HG03469 (cell line): ENCODE measurements around the gene NKIRAS2.
A peak's percentile ranks its signal among the peaks of the same experiment; 100 is the strongest.
"Not testable (repeated sequence)": the region's sequence is repeated elsewhere in the genome, so short reads cannot be mapped to it uniquely, and the experiment has no call there.

Source experiments
- ATAC-seq: cut with Tn5 transposase; IDR thresholded peaks from one replicate; pipeline ENCODE4 v1.9.1; 2021; ENCODE audit warnings: mild to moderate bottlenecking, moderate library complexity, moderate number of reproducible peaks; ENCODE audit not compliant: unreplicated experiment

The NKIRAS2 gene

DNA sequence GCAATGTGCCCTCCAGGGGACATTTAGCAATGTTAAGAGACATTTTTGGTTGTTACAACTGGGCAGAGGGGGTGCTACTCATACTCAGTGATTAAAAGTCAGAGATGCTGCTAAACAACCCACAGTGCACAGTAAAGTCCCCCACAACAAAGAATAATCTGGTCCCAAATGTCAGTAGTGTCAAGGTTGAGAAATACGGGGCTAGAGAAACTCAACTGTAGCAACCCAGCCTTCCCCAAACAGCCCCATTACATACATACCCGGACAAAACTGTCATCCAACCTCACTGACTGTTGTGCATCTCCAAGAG lies 23.1 kb upstream of the NKIRAS2 start:
- ATAC-seq = no peak

GRCh38 chr17:41998497-41998896 lies 21.4 kb upstream of the NKIRAS2 start:
- no peak for ATAC-seq

- ATAC-seq = no peak
Observed at GRCh38 chr17:42000413-42001133, 19.3 kb upstream of the NKIRAS2 start.

DNA sequence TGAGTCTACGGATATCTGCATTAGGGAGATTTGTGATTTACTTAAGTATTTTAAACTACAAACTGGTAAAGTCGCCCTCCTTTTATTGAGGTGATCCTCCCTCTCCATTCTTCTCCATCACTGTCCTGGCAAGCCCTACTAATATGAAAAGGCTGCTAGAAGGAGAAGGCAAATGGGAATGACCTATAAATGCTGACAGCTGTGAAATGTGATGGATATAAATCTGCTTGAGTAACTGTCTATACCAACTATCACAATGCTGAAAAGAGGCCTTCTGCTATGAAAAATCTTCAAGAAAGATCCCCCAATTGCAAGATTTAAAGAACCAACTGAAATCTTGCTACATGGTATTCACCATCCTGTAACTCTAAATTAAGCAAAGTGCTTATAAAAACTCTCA lies 18.2 kb upstream of the NKIRAS2 start:
- no peak for ATAC-seq

GRCh38 chr17:42002175-42002791 lies 17.6 kb upstream of the NKIRAS2 start:
- no peak for ATAC-seq

DNA sequence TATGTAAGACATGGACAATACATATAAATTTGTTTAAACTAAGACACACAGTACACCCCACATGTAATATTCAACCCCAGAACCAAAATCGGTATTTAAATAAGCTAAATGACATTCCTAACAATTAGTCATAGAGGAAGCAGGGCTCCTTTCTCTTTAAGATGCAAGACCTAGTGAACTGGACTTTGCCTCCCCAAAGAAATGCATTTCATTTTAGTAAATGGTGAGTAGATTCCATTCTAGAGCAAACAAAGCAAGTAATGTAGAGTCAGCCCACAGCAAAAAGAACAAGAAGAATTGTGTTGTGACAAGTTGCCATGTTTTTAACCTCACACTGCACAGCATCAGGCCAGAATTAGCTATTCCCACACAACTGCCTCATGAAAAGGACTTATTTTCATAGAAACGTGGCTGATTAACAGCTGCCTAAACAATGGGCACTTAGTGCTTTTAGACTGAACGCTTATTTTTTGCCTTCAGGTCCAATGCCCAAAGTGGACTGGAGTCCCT lies 17.0 kb upstream of the NKIRAS2 start:
- ATAC-seq = no peak

- ATAC-seq = no peak
Observed at GRCh38 chr17:42005166-42005565, 14.7 kb upstream of the NKIRAS2 start.

- no peak for ATAC-seq
Observed at GRCh38 chr17:42009170-42009569, 10.7 kb upstream of the NKIRAS2 start.

- ATAC-seq = not testable (repeated sequence)
Observed at GRCh38 chr17:42010266-42010680, 9.6 kb upstream of the NKIRAS2 start.

- no peak for ATAC-seq
Observed at GRCh38 chr17:42010898-42011516, 8.9 kb upstream of the NKIRAS2 start.

DNA sequence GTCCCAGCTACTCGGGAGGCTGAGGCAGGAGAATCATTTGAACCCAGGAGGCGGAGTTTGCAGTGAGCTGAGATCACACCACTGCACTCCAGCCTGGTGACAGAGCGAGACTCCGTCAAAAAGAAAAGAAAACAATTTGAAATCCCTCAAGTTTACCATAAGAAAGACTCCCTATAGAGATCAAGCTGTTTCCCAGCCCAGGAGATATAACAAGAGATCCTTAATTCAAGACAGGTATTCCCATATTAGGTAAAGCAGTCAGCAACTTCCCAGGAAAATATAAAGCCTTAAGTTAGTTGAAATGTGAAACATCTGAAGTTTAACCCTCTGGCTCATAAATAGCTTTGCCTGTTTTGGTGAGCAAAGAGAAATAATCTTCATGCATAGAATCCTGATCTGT lies 7.5 kb upstream of the NKIRAS2 start:
- not testable (repeated sequence) for ATAC-seq

DNA sequence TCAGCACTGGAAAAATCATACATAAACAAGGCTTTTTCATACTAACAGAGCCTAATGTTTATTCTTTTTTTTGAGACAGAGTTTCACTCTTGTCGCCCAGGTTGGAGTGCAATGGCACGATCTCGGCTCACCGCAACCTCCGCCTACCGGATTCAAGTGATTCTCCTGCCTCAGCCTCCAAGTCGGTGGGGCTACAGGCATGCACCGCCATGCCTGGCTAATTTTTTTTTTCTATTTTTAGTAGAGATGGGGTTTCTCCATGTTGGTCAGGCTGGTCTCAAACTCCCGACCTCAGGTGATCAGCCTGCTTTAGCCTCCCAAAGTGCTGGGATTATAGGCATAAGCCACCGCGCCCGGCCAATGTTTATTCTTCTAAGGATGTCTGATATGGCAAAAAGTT lies 6.2 kb upstream of the NKIRAS2 start:
- not testable (repeated sequence) for ATAC-seq

GRCh38 chr17:42016411-42016831 lies 3.5 kb upstream of the NKIRAS2 start:
- ATAC-seq = no peak

- ATAC-seq = peak; percentile 68
Observed at GRCh38 chr17:42016941-42017865, 2.7 kb upstream of the NKIRAS2 start, which contains the start of gene DNAJC7. TSS of gene DNAJC7 (minus strand) at chr17:42017439. CDS start at chr17:42017416, 23 bp downstream.

GRCh38 chr17:42017866-42018200 lies 2.1 kb upstream of the NKIRAS2 start:
- no peak for ATAC-seq

GRCh38 chr17:42018339-42018738 lies 1.6 kb upstream of the NKIRAS2 start:
- no peak for ATAC-seq

GRCh38 chr17:42018988-42019387 lies 902 bp upstream of the NKIRAS2 start:
- ATAC-seq = no peak

DNA sequence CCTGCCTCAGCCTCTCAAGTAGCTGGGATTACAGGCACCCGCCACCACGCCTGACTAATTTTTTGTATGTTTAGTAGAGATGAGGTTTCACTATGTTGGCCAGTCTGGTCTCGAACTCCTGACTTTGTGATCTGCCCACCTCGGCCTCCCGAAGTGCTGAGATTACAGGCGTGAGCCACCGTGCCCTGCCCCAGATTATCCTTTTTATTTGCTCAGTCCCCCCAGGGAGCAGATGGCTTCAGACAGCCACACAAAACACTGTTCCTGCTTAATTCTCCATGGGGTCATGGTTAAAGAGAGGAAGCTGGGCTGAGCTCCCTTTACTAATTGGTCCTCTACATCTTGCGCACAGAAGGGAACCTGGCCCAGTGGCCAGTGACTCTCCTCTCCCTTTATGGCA lies 955 bp downstream of the NKIRAS2 start:
- ATAC-seq = not testable (repeated sequence)

- no peak for ATAC-seq
Observed at GRCh38 chr17:42023524-42024349, 3.8 kb downstream of the NKIRAS2 start.

DNA sequence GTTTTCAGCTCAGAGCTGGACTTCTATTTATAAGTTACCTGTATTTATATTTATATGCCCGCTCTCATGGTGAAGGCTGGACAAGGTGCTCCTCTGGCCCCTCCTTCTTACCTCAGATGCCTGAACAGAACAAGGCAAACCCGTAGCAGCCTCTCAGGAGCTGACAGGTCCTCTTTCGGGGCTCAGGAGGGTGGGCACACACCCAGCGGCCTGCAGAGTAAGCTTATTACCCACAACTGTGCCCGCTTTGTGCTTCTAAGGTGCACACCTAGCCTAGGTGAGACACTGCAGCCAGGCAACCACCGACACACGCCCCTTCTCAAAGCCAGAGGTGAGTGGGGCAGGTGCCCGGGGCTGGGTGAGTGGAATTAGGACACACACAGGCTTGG lies 5.3 kb downstream of the NKIRAS2 start:
- no peak for ATAC-seq
